SH-SY5Y (cell line): ENCODE results near the gene JUP.

Experiments
- GATA2 ChIP-seq: IDR thresholded peaks from 2 replicates; pipeline ENCODE4 v1.6.1; 2011; ENCODE audit warnings: mild to moderate bottlenecking, low read depth, low read length
- GATA3 ChIP-seq: IDR thresholded peaks from 2 replicates; pipeline ENCODE4 v1.6.1; 2011; ENCODE audit warnings: low read depth, mild to moderate bottlenecking, low read length, moderate library complexity

GRCh38 chr17:41781404-41782110, 5.0 kb downstream of the JUP start:
- TF ChIP-seq GATA2 (no peak), GATA3 (no peak)
